Endothelial cell of umbilical vein (primary cell): ENCODE results near the gene AFTPH. TPM values are rescaled to one million over a fixed set of nuclear protein-coding genes. Genes with fewer than 3 reads are reported as not detected.

Experiments
- BruUV-seq: library from RNA; stranded (reverse); fragments of 400-500 nt; replicated peaks from 2 replicates; lab custom pipeline; 2021; lab: Mats Ljungman, UMichigan
- CTCF ChIA-PET: fragments of 300-600, 350-600 bp; sonication (Branson Sonifier 250); formaldehyde crosslinking; loops from one replicate; lab custom pipeline; 2021; ENCODE audit warnings: antibody characterized with exemption, inconsistent platforms; lab: Charles Lee
- POLR2A ChIA-PET: fragments of 300-600, 350-600 bp; sonication (Branson Sonifier 250); formaldehyde crosslinking; loops from one replicate; lab custom pipeline; 2021; ENCODE audit warnings: antibody characterized with exemption, inconsistent platforms; lab: Charles Lee
- DNase-seq: peaks from one replicate; pipeline ENCODE4 v3.0.0-alpha.2; 2011; ENCODE audit warnings: low read depth, low spot score
- FAIRE-seq: peaks from 2 replicates; lab custom pipeline; 2011; peaks lifted over from hg19 to GRCh38; lab: Jason Lieb, UNC
- H2AFZ ChIP-seq: 2 replicates; pipeline ENCODE4 v1.6.0; 2012; ENCODE audit warnings: low read depth, low read length, control low read depth, inconsistent platforms
- H3K27ac ChIP-seq: 2 replicates; pipeline ENCODE4 v1.5.1; 2011; ENCODE audit warnings: low read depth, mild to moderate bottlenecking, control low read depth, low read length, moderate library complexity; ENCODE audit not compliant: insufficient read depth
- H3K27me3 ChIP-seq, 2 experiments: 2 replicates each; pipeline versions ENCODE4 v1.6.0 to v1.6.1; 2011; ENCODE audit warnings: low read length in 2 of 2, mixed read lengths in 1 of 2; ENCODE audit not compliant: control insufficient read depth in 2 of 2, insufficient read depth in 2 of 2
- H3K36me3 ChIP-seq, 2 experiments: 2 replicates in 1 of 2; 3 replicates in 1 of 2; pipeline ENCODE4 v1.5.1; 2011; ENCODE audit warnings: low read length in 2 of 2, mild to moderate bottlenecking in 1 of 2, moderate library complexity in 1 of 2; ENCODE audit not compliant: control insufficient read depth in 2 of 2, insufficient read depth in 2 of 2; ENCODE audit errors: extremely low read depth in 1 of 2
- H3K4me1 ChIP-seq: 3 replicates; pipeline ENCODE4 v1.5.1; 2011; ENCODE audit warnings: mild to moderate bottlenecking, low read length; ENCODE audit not compliant: control insufficient read depth, insufficient read depth; ENCODE audit errors: extremely low read depth
- H3K4me2 ChIP-seq: 2 replicates; pipeline ENCODE4 v1.6.1; 2011; ENCODE audit warnings: low read length, control low read depth, mixed read lengths; ENCODE audit not compliant: insufficient read depth
- H3K4me3 ChIP-seq, 3 experiments: fragments of 200-600 bp in 1 of 3; sonication (generic), shearing (Covaris generic) in 1 of 3; replicated peaks in 1 of 3; 2 replicates each; pipeline ENCODE4 v1.5.1; 2011 to 2016; ENCODE audit warnings: control low read depth in 3 of 3, low read length in 3 of 3, mild to moderate bottlenecking in 2 of 3, inconsistent platforms in 1 of 3, low read depth in 1 of 3, moderate library complexity in 1 of 3; ENCODE audit not compliant: insufficient read depth in 1 of 3
- H3K79me2 ChIP-seq: 2 replicates; pipeline ENCODE4 v1.6.0; 2012; ENCODE audit warnings: low read length, inconsistent platforms; ENCODE audit not compliant: control insufficient read depth, insufficient read depth
- H3K9ac ChIP-seq: replicated peaks from 2 replicates; pipeline ENCODE3; 2011; ENCODE audit warnings: low read length, control low read depth; ENCODE audit not compliant: insufficient read depth; ENCODE audit errors: extremely low read depth
- H3K9me1 ChIP-seq: replicated peaks from 3 replicates; pipeline ENCODE4 v1.6.0; 2011; ENCODE audit warnings: mild to moderate bottlenecking, low read length; ENCODE audit not compliant: control insufficient read depth, insufficient read depth; ENCODE audit errors: extremely low read depth
- H3K9me3 ChIP-seq: replicated peaks from 2 replicates; pipeline ENCODE4 v1.5.1; 2012; ENCODE audit warnings: low read length, inconsistent platforms; ENCODE audit not compliant: control insufficient read depth, insufficient read depth
- H4K20me1 ChIP-seq: replicated peaks from 2 replicates; pipeline ENCODE3; 2011; ENCODE audit warnings: mild to moderate bottlenecking, low read length; ENCODE audit not compliant: control insufficient read depth, insufficient read depth; ENCODE audit errors: extremely low read depth
- CTCF ChIP-seq, 2 donors: IDR thresholded peaks; 1 replicate in 1 of 2; 2 replicates in 1 of 2; pipeline ENCODE4 v1.5.1; 2011; ENCODE audit warnings: low read length in 2 of 2, mild to moderate bottlenecking in 2 of 2, moderate library complexity in 2 of 2, control low read depth in 1 of 2, inconsistent platforms in 1 of 2, low read depth in 1 of 2; ENCODE audit not compliant: insufficient read depth in 1 of 2; ENCODE audit errors: extremely low read depth in 1 of 2
- FOS ChIP-seq: IDR thresholded peaks from 2 replicates; pipeline ENCODE4 v1.6.1; 2011; ENCODE audit warnings: mild to moderate bottlenecking, low read length, moderate library complexity, borderline replicate concordance; ENCODE audit not compliant: insufficient read depth
- GATA2 ChIP-seq: IDR thresholded peaks from 2 replicates; pipeline ENCODE4 v1.7.0; 2011; ENCODE audit warnings: low read depth, mild to moderate bottlenecking, moderate library complexity, mixed read lengths, low read length; ENCODE audit not compliant: insufficient read length, insufficient read depth
- MYC ChIP-seq: IDR thresholded peaks from one replicate; pipeline ENCODE4 v1.6.1; 2011; ENCODE audit warnings: mild to moderate bottlenecking, low read depth, low read length
- POLR2A ChIP-seq: IDR thresholded peaks from 2 replicates; pipeline ENCODE4 v1.6.1; 2012; ENCODE audit warnings: low read depth, mild to moderate bottlenecking, control low read depth, low read length
- POLR2AphosphoS5 ChIP-seq: IDR thresholded peaks from 2 replicates; pipeline ENCODE4 v1.6.1; 2012; ENCODE audit warnings: low read depth, mild to moderate bottlenecking, control low read depth, low read length, moderate library complexity; ENCODE audit not compliant: insufficient read depth
- dilution Hi-C: fragments of 300-500 bp; cut with MboI; formaldehyde crosslinking; loops from one replicate; pipeline ENCODE4 v1.15.0; 2019; ENCODE audit warnings: low sequenced_read_pairs; ENCODE audit not compliant: extremely low pct_ligation_motif_present
- intact Hi-C: fragments of 100-400 bp; cut with micrococcal nuclease; formaldehyde crosslinking; loops from one replicate; pipeline ENCODE4 v1.10.0; 2022
- polyA plus RNA-seq, 4 experiments: library from polyadenylated mRNA; depleted of rRNA in 3 of 4; stranded (reverse) in 3 of 4; unstranded in 1 of 4; fragments of >200 nt; gene quantifications; 2 replicates each; pipeline versions ENCODE4 v1.2.1 to v1.2.3, GENCODE V29; 2011 to 2012; ENCODE audit warnings: missing spikeins in 1 of 4
- total RNA-seq: library from RNA; stranded (reverse); gene quantifications from 2 replicates; pipeline ENCODE4 v1.2.3, GENCODE V29; 2021

The AFTPH gene
- total and polyA plus RNA-seq, 2 donors (not counting 3 experiments of a cell fraction or from before 2014, with no cell fraction given), result 6.9 to 15.3 TPM

GRCh38 chr2:64562148-64562784 lies 38.1 kb downstream of the AFTPH start:
- Histone ChIP-seq H3K9me3 (no peaks in the 10 kb centered on the region), H2AFZ (no peak overlapping the region), H3K4me3 (no peak overlapping the region), H3K36me3 (peaks cover 0 to 3% of the 10 kb centered on the region in 2 experiments), H3K4me2 (no peak overlapping the region), H3K9me1 (no peaks in the 10 kb centered on the region), H3K27ac (no peak overlapping the region), H3K27me3 (no peaks in the 10 kb centered on the region), H4K20me1 (no peaks in the 10 kb centered on the region), H3K9ac (no peak overlapping the region), H3K79me2 (no peaks in the 10 kb centered on the region), H3K4me1 (no peaks in the 10 kb centered on the region)
- CTCF ChIA-PET, result interaction anchor here (0.8 to 6.3 kb wide), 9 partner anchors 8 to 513 kb away, joined by 3 to 49 read pairs (median 8); partner anchors contain the start of gene AFTPH
- intact Hi-C loops (loop anchor here (1.0 kb wide), 3 partner anchors 38 to 513 kb away; partner anchors contain the start of gene AFTPH), dilution Hi-C loops (no loop called here)
- POLR2A ChIA-PET, result no interaction called here
- BruUV-seq, result no TSS peak
- DNase-seq (peak; percentile 57), FAIRE-seq (no peak)
- TF ChIP-seq GATA2 (no peak), CTCF (IDR thresholded peaks at IDR 0.05; ENCODE audit: extremely low read depth in 1 of 2, insufficient read depth in 1 of 2, low read depth in 1 of 2, low read length in 2 of 2) (peak; percentile 7 to 10), POLR2AphosphoS5 (no peak), MYC (no peak), FOS (no peak), POLR2A (no peak)
